GM21528 (cell line): ENCODE data around the gene RRM1.
A peak's percentile ranks its signal among the peaks of the same experiment; 100 is the strongest.

Experiments
- ATAC-seq: cut with Tn5 transposase; IDR thresholded peaks from one replicate; pipeline ENCODE4 v1.9.1; 2021; ENCODE audit warnings: mild to moderate bottlenecking, moderate library complexity; ENCODE audit not compliant: unreplicated experiment, low FRiP score

RRM1 gene

GRCh38 chr11:4183410-4184057 is 88.9 kb downstream of the RRM1 start:
- ATAC-seq = no peak

DNA sequence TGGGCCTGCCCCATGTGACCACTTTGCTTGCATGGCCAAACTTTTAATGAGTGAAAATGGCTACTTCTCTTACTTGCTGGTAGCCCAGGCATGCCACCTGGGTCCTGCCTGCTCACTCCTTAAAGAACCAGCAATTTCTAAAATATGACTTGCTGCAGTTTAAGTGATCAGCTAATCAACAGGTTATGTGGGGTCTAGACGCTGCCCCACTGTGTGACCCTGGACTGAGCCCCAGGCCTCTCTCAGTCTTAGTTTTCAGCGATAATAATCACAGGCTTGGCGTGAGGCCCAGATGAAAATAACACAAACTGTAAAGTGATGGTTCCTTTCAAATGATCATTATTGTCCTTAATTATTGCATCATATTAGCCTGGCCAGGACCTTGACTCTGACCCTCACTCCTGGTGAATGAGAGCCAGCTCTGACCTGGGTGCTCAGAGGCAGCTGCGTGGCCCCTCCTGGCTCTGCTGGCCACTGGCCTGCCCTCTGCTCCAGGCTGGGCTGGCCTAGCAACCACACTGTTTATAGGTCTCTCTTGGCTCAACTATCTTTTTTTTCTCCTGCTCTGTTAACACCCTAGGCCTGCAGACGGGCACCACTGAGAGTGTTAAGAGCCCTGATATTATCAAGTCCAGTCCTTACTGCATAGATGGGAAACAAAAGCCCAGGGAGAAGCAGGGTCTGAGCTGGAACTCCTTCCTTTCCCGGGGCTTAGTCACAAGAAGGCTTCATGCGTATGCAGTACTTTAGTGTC is 89.7 kb downstream of the RRM1 start:
- no peak for ATAC-seq

- ATAC-seq = no peak
Observed at GRCh38 chr11:4185561-4185960, 91.0 kb downstream of the RRM1 start.

- ATAC-seq = no peak
Observed at GRCh38 chr11:4186464-4187054, 92.0 kb downstream of the RRM1 start.

GRCh38 chr11:4187055-4187988 is 92.7 kb downstream of the RRM1 start:
- peak; percentile 97 for ATAC-seq
